Stimulated activated CD8-positive, alpha-beta memory T cell treated with anti-CD3 and anti-CD28 coated beads, Interleukin-7, amount 100 ng/mL, for 1 hour (primary cell): ENCODE measurements around the gene KLC3.
A peak's percentile ranks its signal among the peaks of the same experiment; 100 is the strongest.

Experiments used
- DNase-seq, 2 donors: peaks; one replicate each; pipeline ENCODE4 v3.0.0-alpha.2; 2020; ENCODE audit warnings: low read depth in 2 of 2

The KLC3 gene

GRCh38 chr19:45370410-45371204 is 30.1 kb downstream of the KLC3 start, which contains the start of gene ERCC2:
TSS of gene ERCC2 (minus strand) at chr19:45370573. CDS start at chr19:45370540, 33 bp downstream.
- peak; percentile 99 for DNase-seq

DNA sequence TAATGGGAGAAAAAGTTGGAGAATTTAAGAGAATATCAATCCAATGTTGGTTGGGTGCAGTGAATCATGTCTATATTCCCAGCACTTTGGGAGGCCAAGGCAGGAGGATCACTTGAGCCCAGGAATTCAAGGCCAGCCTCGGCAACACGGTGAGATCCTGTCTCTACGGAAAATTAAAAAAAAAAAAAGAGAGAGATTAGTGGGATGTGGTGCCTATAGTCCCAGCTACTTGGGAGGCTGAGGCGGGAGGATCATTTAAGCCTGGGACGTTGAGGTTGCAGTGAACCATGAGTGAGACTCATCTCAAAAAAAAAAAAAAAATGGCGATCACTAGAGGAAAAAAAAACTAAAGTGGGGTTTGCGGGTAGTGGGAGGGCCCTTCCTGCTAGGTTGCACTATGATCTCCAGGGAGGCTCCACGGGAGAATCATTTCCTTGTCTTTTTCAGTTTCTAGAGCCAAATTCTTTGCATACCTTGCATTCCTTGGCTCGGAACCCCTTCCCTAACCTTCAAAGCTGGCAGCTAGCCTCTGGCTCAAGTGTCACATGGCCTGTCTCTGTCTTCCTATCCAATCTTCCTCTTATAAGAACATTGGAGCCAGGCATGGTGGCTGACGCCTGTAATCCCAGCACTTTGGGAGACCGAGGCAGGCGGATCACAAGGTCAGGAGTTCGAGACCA is 35.6 kb downstream of the KLC3 start:
- no peak for DNase-seq

DNA sequence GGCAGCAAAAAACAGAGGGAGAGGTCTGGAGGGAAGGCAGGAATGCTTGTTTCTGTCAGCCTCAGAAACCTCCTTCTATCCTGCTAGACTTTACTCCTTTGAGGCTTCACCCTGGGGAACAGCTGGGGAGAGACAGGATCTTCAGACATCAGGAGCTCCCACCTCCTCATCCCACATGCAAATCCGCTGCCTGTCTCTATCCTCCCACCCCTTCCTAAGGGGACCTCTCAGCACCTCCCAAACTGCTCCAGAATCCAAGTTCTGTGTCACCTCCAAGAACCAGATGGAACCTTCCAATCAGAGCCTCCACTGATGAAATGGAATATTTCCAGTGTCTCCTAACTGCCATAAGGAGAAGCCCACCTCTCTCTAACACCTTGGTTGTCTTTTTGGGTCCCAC is 39.6 kb downstream of the KLC3 start:
- no peak for DNase-seq

- no peak for DNase-seq
Measured at GRCh38 chr19:45382426-45382825, 41.9 kb downstream of the KLC3 start.

GRCh38 chr19:45385392-45386221 is 45.1 kb downstream of the KLC3 start:
- no peak for DNase-seq

- DNase-seq = no peak
Measured at GRCh38 chr19:45391346-45391745, 50.8 kb downstream of the KLC3 start.

DNA sequence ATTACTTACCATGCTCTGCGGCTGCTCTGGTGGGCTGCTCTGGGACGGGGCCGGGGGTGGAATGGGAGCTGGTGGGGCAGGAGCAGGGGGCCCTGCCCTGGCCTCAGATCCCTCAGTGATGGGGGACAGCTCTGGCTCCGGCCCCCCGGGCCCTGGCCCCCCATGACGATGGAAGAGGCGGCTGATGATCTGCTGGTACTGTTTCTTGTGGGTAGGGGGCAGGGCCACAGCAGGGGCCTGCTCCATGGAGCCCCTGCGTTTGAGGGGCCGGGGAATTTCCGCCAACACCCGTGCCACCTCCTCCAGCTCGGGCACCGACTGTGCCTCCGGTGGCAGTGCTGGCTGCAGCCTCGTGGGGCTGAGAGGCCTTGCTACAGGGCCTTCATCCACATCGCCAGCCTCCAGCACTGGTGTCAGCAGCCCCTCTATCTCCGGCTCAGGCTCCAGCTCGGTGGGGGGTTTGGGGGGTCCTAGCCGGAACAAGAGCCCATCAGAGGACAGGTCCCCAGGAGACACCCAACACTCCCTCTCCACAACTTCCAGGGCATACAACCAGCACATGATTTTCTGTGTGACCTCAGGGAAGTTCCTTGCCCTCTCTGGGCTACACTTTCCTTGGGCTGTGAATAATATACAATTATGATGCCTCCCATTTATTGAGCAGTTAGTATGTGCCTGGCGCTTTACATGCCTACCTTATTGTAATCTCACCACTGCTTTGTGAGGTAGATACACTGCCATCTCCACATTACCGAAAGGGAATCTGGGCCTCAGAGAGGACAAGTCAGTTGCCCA is 51.5 kb downstream of the KLC3 start:
- DNase-seq = no peak

DNA sequence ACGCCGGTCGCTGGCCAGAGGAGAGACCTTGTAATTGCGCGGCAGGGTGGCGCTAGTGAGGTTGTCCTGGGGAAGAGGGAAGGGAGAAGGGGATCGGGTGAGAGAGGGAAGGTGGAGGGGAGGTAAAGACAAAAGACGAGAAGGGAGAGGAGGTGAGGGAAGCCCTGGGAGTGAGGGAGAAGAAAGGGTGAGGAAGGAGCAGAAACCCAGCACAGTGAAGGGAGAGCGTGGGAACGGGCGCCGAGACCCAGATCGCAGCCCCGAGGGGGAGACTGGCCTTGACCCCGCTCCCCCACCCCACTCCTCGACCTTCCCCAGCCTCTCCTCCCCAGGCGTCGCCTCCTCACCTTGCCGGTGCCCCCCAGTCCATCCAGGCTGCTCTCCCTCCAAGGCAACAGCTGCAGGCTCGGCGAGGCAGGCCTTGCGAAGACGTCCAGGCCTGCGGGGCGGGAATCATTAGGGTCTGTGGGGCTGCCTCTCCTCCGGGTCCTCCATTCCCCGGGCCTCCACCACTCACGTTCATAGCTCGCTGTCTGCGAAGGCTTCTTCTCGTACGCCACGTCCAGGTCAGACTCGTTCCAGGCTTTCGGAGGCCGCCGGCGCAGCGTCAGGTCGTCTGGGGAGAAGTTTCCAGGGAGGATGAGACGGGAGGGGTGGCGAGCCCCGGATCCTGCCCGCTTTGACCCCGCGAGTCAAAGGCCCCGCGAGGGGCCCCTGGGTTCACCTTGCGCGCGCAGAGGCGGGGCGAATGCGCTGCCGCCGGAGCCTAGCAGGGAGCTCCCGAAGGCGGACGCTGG is 55.5 kb downstream of the KLC3 start:
- no peak for DNase-seq

GRCh38 chr19:45400192-45400591 is 59.6 kb downstream of the KLC3 start:
- no peak for DNase-seq
